Measurements from ENCODE around the gene CFAP61. TPM values are rescaled to one million over a fixed set of nuclear protein-coding genes. Genes with fewer than 3 reads are reported as not detected.

CFAP61 gene
- total RNA-seq, 1 donor, result not detected

DNA sequence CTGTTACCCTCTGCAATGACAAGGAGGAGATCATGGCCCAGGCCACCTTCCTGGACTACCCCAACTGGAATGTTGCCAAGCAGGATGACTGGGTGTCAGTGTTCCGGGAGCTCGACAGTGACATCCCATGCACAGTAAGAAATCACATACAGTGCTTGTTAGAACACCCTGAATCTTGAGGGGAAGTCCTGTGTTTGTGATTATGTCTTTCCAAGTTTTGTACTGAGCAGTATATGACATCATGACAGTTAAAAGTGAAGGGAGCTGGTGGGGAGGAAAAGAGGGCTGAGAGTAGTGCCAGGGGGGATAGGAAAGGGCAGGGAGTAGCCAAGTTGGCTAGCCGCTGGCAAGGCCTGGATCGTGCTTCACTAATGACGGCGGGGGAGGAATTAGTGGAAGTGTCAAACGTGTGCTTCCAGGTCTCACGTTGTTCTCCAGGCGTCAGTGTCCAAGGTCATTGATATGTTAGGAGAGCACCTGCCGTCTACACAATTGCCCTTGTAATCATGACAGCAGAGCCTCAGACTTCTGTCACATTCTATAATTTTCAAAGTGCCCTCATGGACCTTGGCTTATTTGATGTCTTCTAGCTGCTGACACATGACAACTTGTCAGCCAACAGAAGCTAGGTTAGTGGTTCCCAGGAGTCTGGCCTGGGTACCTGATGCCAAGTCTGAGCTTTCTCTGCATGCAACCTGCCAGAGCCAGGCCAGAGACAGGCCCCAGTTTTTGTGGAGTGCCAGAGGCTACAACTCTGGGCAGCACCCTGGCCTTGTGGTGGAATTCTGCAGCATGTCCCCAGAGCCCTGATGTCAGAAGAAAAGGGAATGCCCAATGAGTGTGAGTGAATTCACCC is 18.8 kb downstream of the CFAP61 start:
- H3K27me3 ChIP-seq (ENCODE audit: insufficient read depth, low read length), result no peaks in the 10 kb centered on the region
- H3K4me1 ChIP-seq (ENCODE audit: insufficient read depth, low read length), result no peaks in the 10 kb centered on the region
- no peaks in the 10 kb centered on the region for H3K9me3 ChIP-seq (ENCODE audit: low read depth, low read length)
- no peak overlapping the region for H3K4me3 ChIP-seq (ENCODE audit: low read length)

DNA sequence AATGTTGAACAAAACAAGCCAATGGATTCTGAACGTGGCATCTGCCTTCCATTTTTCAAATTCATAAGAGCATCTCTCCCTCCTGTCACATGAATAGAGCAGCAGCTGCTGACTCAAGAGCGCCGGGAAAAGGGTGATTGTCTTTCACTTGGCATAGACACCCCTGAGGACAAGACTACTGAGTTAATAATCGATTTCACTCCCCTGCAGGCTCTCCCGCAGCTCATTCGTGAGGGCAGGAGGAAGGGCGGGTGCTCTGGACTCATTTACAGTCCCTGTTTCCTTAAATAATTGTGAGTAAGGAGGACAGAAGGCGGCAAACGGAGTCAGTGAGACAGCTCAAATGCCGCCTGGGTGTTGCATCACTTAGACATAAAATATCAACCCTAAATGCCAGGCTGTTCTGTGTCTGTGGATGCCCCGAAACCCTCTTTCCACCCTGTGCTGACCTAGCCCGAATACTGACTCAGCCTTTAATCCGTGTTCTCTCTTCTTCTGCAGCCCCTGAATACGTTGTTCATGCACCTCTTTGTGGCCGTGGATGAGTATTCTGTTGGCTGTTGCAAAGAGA is 21.6 kb downstream of the CFAP61 start:
- Histone ChIP-seq H3K27me3 (ENCODE audit: insufficient read depth, low read length) (no peaks in the 10 kb centered on the region), H3K4me3 (ENCODE audit: low read length) (no peak overlapping the region)

DNA sequence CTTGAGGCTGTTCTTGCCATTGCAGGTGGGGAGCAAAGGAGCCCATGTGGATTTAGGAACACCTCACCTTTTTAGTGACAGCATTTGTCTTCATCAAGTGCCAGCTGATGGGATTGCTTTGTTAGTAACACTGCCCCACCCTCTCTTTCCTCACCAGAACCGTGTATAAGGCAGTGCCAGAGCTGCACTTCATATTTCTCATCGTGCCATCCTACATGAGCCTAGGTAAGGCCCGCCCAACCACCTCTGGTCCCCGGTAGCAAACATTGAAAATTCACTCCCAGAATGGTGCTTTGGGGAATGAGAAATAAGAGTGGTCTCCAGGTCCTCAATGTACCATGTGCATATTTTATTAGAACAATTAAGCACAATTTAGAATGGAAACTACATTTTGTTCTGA is 22.7 kb downstream of the CFAP61 start:
- H3K27me3 ChIP-seq (ENCODE audit: insufficient read depth, low read length), result peaks cover 3% of the 10 kb centered on the region
- H3K9me3 ChIP-seq (ENCODE audit: low read depth, low read length), result no peaks in the 10 kb centered on the region
- no peak overlapping the region for H3K4me3 ChIP-seq (ENCODE audit: low read length)

More for the DNA sequence above, 21.6 kb downstream of the CFAP61 start:
- H3K4me1 ChIP-seq (ENCODE audit: insufficient read depth, low read length), result no peaks in the 10 kb centered on the region
- H3K9me3 ChIP-seq (ENCODE audit: low read depth, low read length), result no peaks in the 10 kb centered on the region

DNA sequence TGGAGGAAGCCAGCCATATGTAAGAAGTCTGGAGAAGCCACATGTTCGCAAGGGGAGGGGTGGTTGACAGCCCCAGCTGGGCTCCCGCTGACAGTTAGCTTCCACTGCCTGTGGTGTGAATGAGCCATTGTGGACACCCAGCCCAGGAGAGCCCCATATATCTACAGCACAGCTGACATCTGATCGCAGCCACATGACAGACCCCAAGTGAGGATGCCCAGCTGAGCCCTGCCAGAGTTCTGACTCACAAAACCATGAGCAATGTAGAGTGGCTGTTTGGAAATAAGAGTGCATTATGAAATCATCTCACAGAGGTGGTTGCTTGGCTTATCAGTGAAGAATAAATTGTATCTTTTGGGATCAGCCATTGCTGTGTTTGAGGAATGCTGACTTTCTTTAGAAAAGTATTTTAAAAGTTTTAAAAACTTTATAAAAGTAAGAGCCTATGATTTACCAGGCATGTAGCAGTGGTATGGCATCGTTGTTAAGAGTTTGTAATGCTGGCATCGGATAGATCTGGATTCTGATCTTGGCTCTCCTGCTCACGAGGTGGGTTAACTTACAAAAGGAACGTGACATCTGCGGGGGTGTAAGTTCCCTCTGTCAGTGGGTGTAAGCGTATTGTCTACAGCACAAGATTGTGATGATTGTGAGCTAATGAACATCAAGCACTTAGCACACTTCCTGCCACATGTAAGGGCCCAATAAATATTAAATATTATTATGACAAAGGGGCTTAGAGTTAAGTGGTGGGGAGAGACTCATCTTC is 24.1 kb downstream of the CFAP61 start:
- Histone ChIP-seq H3K4me3 (ENCODE audit: low read length) (no peak overlapping the region), H3K27me3 (ENCODE audit: insufficient read depth, low read length) (peaks cover 3% of the 10 kb centered on the region), H3K4me1 (ENCODE audit: insufficient read depth, low read length) (no peaks in the 10 kb centered on the region), H3K9me3 (ENCODE audit: low read depth, low read length) (no peaks in the 10 kb centered on the region)

More for the DNA sequence above, 22.7 kb downstream of the CFAP61 start:
- no peaks in the 10 kb centered on the region for H3K4me1 ChIP-seq (ENCODE audit: insufficient read depth, low read length)

DNA sequence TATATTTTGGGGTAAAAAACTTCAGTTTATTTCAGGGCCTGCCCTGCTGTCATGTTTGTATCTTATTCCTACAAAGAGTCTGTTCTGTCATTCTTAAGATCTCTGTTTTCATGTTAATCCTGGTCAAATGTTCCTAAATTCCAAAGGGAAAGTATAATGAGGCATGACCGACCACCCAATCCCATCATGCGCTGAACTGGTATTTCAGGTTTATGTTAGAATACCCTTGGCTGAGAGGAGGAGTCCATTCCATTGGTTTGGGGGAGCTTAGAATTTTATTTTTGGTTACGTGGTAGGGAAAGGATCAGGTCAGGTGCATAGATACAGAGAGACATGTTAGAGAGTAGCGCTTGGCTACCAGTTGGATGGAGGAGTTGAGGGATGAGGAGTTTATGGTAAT is 25.7 kb downstream of the CFAP61 start:
- Histone ChIP-seq H3K4me1 (ENCODE audit: insufficient read depth, low read length) (no peaks in the 10 kb centered on the region), H3K27me3 (ENCODE audit: insufficient read depth, low read length) (peaks cover 3% of the 10 kb centered on the region), H3K9me3 (ENCODE audit: low read depth, low read length) (no peaks in the 10 kb centered on the region), H3K4me3 (ENCODE audit: low read length) (no peak overlapping the region)

DNA sequence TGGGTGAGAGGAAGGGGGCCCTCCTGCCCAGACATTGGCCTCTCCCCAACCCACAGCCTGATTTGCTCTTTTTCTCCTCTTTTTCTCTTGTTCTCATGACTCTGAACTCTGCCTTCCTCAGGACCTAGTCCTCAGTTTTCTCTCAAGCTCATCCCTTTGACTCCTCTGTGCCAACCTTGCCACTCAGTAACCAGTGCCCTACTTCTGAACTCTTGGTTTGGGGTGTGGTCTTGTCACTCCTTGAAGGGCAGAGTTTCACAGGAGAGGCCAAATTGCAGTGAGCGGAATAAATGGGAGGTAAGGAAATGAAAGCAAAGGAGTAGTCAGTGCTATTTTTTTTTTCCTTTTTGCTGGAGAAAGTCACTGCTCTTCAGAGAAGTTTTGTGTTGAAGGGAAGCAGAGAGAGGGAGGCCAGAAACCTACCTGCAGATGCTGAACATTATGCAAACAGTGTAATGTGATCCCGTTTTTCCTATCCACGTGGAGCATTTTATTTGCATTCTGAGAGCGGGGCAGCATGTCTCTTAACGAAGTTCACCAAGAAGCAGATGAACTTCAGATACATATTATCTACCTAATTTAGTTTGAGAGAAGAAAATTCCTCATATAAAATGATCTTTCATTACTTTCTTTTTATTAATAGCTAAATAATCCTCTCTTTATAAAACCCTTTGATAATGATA is 26.9 kb downstream of the CFAP61 start:
- Histone ChIP-seq H3K4me1 (ENCODE audit: insufficient read depth, low read length) (no peaks in the 10 kb centered on the region), H3K9me3 (ENCODE audit: low read depth, low read length) (no peaks in the 10 kb centered on the region), H3K4me3 (ENCODE audit: low read length) (no peak overlapping the region), H3K27me3 (ENCODE audit: insufficient read depth, low read length) (peaks cover 5% of the 10 kb centered on the region)

DNA sequence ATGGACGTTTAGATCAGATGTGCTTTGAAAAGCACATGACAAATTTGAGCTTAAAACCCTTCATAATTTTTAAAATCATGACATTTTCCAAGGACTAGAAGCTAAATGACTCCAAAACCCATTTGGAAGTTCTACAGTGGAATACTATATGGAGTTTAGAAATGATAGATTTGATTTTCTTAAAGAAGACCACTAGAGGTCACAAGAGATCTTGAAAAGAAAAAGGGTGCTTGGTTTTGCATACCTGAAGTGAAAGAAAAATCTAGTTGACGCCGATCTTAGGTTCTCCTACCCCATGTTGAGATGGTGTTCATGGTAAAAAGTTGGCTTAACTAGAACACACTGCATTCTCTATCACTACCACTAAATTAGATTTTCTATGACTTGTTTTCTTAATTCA is 31.5 kb downstream of the CFAP61 start:
- Histone ChIP-seq H3K4me3 (ENCODE audit: low read length) (no peak overlapping the region), H3K4me1 (ENCODE audit: insufficient read depth, low read length) (no peaks in the 10 kb centered on the region), H3K27me3 (ENCODE audit: insufficient read depth, low read length) (peaks cover 5% of the 10 kb centered on the region), H3K9me3 (ENCODE audit: low read depth, low read length) (no peaks in the 10 kb centered on the region)

DNA sequence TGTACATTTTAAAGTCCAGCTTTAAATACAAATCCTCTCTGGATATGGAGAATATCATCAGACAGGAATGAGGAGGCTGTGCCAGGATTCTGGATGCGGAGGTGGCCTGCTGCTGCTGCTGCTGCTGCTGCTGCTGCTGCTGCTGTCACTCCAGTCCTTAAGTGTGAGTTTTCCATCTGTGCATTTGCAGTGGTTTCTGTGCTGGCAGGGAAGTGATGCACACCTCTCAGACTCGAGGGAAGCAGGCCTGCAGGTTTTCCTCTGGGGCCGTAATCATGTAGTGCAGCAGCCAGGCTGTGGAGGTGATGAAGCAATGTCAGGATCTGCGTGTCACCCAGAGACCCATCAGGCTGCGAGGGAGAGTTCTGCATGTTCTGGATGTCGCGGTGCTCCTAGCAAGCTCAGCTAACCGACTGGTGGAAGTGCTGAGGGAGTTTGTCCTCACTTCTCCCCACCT is 32.0 kb downstream of the CFAP61 start:
- Histone ChIP-seq H3K27me3 (ENCODE audit: insufficient read depth, low read length) (peaks cover 3% of the 10 kb centered on the region), H3K4me1 (ENCODE audit: insufficient read depth, low read length) (no peaks in the 10 kb centered on the region), H3K9me3 (ENCODE audit: low read depth, low read length) (no peaks in the 10 kb centered on the region), H3K4me3 (ENCODE audit: low read length) (no peak overlapping the region)

DNA sequence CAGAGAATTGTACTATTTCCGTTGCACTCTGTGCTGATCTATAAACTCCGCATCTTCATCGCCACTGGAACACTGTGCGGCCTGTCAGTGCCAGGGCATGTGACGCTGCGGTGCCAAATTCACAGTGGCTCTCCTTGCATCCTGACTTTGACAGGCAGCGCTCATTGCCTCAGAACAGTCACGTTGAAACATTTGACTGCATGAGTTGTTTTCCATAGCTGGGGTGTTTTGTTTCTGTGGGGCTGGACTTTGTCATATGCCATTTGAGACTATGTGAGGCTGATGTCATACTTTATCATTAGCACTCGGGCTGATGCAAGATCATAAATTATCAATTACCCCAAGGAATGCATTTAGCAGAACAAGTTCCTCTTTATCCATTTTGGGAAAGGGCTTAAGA is 32.7 kb downstream of the CFAP61 start:
- no peaks in the 10 kb centered on the region for H3K9me3 ChIP-seq (ENCODE audit: low read depth, low read length)
- peaks cover 3% of the 10 kb centered on the region for H3K27me3 ChIP-seq (ENCODE audit: insufficient read depth, low read length)
- H3K4me1 ChIP-seq (ENCODE audit: insufficient read depth, low read length), result no peaks in the 10 kb centered on the region
- no peak overlapping the region for H3K4me3 ChIP-seq (ENCODE audit: low read length)

DNA sequence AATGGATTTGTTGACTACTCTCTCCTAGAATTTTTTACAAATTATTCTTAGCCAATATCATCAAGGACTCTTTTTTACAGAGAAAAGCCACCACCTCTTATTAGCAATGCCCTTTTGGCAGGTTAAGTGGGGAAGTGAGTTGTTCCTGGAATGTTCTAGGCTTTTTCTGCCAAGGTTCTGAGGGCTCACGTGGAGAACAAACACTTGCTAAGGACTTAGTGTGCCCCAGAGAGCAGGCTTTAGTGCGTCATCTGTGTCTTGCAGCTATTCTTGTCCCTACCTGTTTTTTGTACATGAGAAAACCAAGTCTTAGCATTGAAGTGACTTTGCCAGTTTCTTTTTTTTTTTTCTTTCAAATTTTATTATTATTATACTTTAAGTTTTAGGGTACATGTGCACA is 33.5 kb downstream of the CFAP61 start:
- H3K4me1 ChIP-seq (ENCODE audit: insufficient read depth, low read length), result no peaks in the 10 kb centered on the region
- no peaks in the 10 kb centered on the region for H3K9me3 ChIP-seq (ENCODE audit: low read depth, low read length)
- peaks cover 3% of the 10 kb centered on the region for H3K27me3 ChIP-seq (ENCODE audit: insufficient read depth, low read length)
- no peak overlapping the region for H3K4me3 ChIP-seq (ENCODE audit: low read length)

DNA sequence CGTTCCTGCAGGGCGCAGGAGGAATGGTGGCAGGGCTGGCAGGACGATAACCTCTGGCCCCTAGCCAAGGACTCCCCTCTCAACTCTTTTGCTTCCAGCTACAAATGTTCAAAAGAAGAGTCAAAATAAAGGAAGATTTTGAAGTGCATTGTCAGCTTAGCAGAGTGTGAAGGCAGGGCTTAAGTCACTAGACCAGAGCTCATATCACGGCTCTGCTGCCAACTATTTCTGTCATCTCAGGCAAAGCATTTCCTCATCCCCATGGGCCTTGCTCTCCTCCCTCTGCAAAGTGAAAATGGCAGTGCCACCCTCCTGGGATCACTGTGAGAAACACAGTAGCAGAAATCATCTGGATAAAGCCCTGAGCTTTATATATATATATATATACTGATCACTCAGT is 36.7 kb downstream of the CFAP61 start:
- H3K9me3 ChIP-seq (ENCODE audit: low read depth, low read length), result no peaks in the 10 kb centered on the region
- H3K27me3 ChIP-seq (ENCODE audit: insufficient read depth, low read length), result no peaks in the 10 kb centered on the region
- no peaks in the 10 kb centered on the region for H3K4me1 ChIP-seq (ENCODE audit: insufficient read depth, low read length)
- no peak overlapping the region for H3K4me3 ChIP-seq (ENCODE audit: low read length)

DNA sequence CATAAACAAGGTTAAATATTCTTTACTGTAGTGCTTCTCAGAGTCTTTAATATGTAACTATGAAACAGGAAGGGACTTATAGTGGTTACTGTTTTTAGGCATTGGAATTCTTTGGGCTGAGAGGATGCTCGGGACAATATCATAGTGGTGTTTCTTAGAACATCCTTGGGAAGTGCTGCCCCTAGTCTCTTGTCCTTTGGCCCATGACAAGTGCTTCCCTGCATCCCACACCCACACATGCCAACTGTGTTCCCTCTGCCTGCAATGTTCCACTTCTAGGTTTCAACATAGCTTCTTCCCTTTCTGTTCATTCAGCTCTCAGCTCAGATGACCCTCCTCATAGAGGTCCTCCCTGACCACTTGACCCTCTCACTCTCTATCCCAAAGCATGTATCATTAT is 37.6 kb downstream of the CFAP61 start:
- Histone ChIP-seq H3K4me3 (ENCODE audit: low read length) (no peak overlapping the region), H3K27me3 (ENCODE audit: insufficient read depth, low read length) (no peaks in the 10 kb centered on the region), H3K4me1 (ENCODE audit: insufficient read depth, low read length) (no peaks in the 10 kb centered on the region), H3K9me3 (ENCODE audit: low read depth, low read length) (no peaks in the 10 kb centered on the region)

DNA sequence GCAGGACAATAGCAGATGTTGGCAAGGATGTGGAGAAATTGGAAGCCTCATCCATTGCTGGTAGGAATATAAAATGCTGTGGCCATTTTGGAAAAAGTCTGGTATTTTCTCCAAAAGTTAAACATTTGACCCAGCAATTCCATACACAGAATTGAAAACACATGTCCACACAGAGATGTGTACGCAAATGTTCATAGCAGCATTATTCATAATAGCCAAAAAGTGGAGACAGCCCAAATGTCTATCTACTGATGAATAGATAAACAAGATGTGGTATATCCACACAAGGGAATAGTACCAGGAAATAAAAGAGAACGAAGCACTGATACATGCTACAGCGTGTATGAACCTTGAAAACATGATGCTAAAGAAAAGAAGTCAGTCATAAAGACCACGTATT is 40.5 kb downstream of the CFAP61 start:
- Histone ChIP-seq H3K4me3 (ENCODE audit: low read length) (no peak overlapping the region), H3K4me1 (ENCODE audit: insufficient read depth, low read length) (no peaks in the 10 kb centered on the region), H3K9me3 (ENCODE audit: low read depth, low read length) (no peaks in the 10 kb centered on the region), H3K27me3 (ENCODE audit: insufficient read depth, low read length) (no peaks in the 10 kb centered on the region)

DNA sequence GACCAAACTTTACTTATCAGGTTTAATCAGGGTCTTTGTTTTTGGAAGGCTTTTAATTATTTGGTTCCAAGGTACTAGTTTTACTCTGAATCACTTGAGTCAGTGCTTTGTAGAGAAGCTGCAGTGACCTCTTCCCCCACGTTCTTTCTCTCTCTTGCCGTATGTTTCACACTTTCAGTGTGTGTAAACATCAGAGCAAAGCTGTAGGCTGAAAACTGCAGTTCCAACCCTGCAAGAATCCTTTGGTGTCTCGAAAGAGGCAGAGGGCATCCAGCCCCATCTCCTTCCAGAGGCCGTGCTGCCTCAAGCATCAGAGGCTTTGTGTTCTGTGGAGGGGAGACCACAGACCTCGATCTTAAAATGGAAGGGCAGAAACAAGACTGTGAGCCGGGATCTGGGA is 42.1 kb downstream of the CFAP61 start:
- H3K4me1 ChIP-seq (ENCODE audit: insufficient read depth, low read length), result no peaks in the 10 kb centered on the region
- no peak overlapping the region for H3K4me3 ChIP-seq (ENCODE audit: low read length)
- no peaks in the 10 kb centered on the region for H3K9me3 ChIP-seq (ENCODE audit: low read depth, low read length)
- H3K27me3 ChIP-seq (ENCODE audit: insufficient read depth, low read length), result no peaks in the 10 kb centered on the region

All from mononuclear cell (primary cell).